HEK293T (cell line): ENCODE results near the gene NFASC.
A peak's percentile ranks its signal among the peaks of the same experiment; 100 is the strongest.

Experiments
- CTCF ChIA-PET: fragments of 350-600 bp; formaldehyde crosslinking; extraction: SDS; loops from one replicate; lab custom pipeline; 2021; ENCODE audit warnings: antibody characterized with exemption, inconsistent platforms; lab: Yijun Ruan, JAX
- POLR2A ChIA-PET: fragments of 350-600 bp; formaldehyde crosslinking; extraction: SDS; loops from one replicate; lab custom pipeline; 2020; ENCODE audit warnings: antibody characterized with exemption, inconsistent platforms; lab: Yijun Ruan, JAX
- DNase-seq: peaks from one replicate; pipeline ENCODE4 v3.0.0; 2012; ENCODE audit warnings: mixed read lengths; ENCODE audit errors: extremely low spot score
- ARNT ChIP-seq: fragments of 450-650 bp; IDR thresholded peaks from 2 replicates; pipeline ENCODE4 v1.6.1; 2017; ENCODE audit warnings: mild to moderate bottlenecking
- BHLHE40 ChIP-seq: fragments of 450-650 bp; IDR thresholded peaks from 2 replicates; pipeline ENCODE4 v1.6.1; 2016; ENCODE audit warnings: mild to moderate bottlenecking, moderate library complexity, borderline replicate concordance
- CTBP1 ChIP-seq: fragments of 450-650 bp; IDR thresholded peaks from 2 replicates; pipeline ENCODE4 v1.6.1; 2016; ENCODE audit warnings: borderline replicate concordance
- ELF4 ChIP-seq: fragments of 450-650 bp; IDR thresholded peaks from 2 replicates; pipeline ENCODE4 v1.6.1; 2017; ENCODE audit warnings: antibody characterized with exemption
- FOXA1 ChIP-seq: fragments of 450-650 bp; IDR thresholded peaks from 2 replicates; pipeline ENCODE4 v1.6.1; 2016; ENCODE audit warnings: mild to moderate bottlenecking
- FOXK2 ChIP-seq: fragments of 450-650 bp; IDR thresholded peaks from 2 replicates; pipeline ENCODE4 v1.6.1; 2016; ENCODE audit warnings: mild to moderate bottlenecking
- FOXM1 ChIP-seq: fragments of 450-650 bp; IDR thresholded peaks from 2 replicates; pipeline ENCODE4 v1.6.1; 2017; ENCODE audit warnings: mild to moderate bottlenecking, borderline replicate concordance
- HDGF ChIP-seq: fragments of 450-650 bp; IDR thresholded peaks from 2 replicates; pipeline ENCODE4 v1.6.1; 2017; ENCODE audit warnings: antibody characterized with exemption, borderline replicate concordance
- L3MBTL2 ChIP-seq: fragments of 450-650 bp; conservative IDR thresholded peaks from 2 replicates; pipeline ENCODE4 v1.6.1; 2016; ENCODE audit warnings: mild to moderate bottlenecking
- LEF1 ChIP-seq: fragments of 450-650 bp; IDR thresholded peaks from 2 replicates; pipeline ENCODE4 v1.6.1; 2017; ENCODE audit warnings: mild to moderate bottlenecking, borderline replicate concordance
- NFRKB ChIP-seq: fragments of 450-650 bp; IDR thresholded peaks from 2 replicates; pipeline ENCODE4 v1.6.1; 2016; ENCODE audit warnings: mild to moderate bottlenecking, moderate library complexity
- PKNOX1 ChIP-seq: fragments of 450-650 bp; IDR thresholded peaks from 2 replicates; pipeline ENCODE4 v1.6.1; 2016
- SP1 ChIP-seq: fragments of 450-650 bp; IDR thresholded peaks from 2 replicates; pipeline ENCODE4 v1.6.1; 2017
- SUZ12 ChIP-seq: fragments of 450-650 bp; IDR thresholded peaks from 2 replicates; pipeline ENCODE4 v1.6.1; 2016; ENCODE audit warnings: mild to moderate bottlenecking
- TARDBP ChIP-seq: fragments of 450-650 bp; IDR thresholded peaks from 2 replicates; pipeline ENCODE4 v1.6.1; 2016
- ZNF384 ChIP-seq: fragments of 450-650 bp; IDR thresholded peaks from 2 replicates; pipeline ENCODE4 v1.6.1; 2016

Gene NFASC

GRCh38 chr1:204989266-204990058 lies 118.8 kb downstream of the NFASC start:
- peak; percentile 95 for DNase-seq
- CTCF ChIA-PET: interaction anchor here (0.6 to 7.6 kb wide), 21 partner anchors 8 to 283 kb away, joined by 3 to 92 read pairs (median 4); no protein-coding TSS in a partner anchor
- POLR2A ChIA-PET: interaction anchor here (3.0 kb wide), 1 partner anchor 72 kb away, joined by 12 read pairs; no protein-coding TSS in a partner anchor
- no peak; the same call in 1 of the 2 replicates for TF ChIP-seq PKNOX1
- TF ChIP-seq ARNT: no peak

- ChIA-PET CTCF (interaction anchor here (0.6 to 7.6 kb wide), 14 partner anchors 8 to 282 kb away, joined by 3 to 92 read pairs (median 4); no protein-coding TSS in a partner anchor), POLR2A (interaction anchor here (3.0 kb wide), 1 partner anchor 72 kb away, joined by 12 read pairs; no protein-coding TSS in a partner anchor)
- TF ChIP-seq SP1 (no peak), FOXA1 (no peak)
- DNase-seq: peak; percentile 41
Observed at GRCh38 chr1:204990059-204990664, 119.5 kb downstream of the NFASC start.

- POLR2A ChIA-PET: no interaction called here
- CTCF ChIA-PET: interaction anchor here (7.6 kb wide), 1 partner anchor 71 kb away, joined by 92 read pairs; no protein-coding TSS in a partner anchor
- TF ChIP-seq CTBP1 (no peak), PKNOX1 (no peak), FOXM1 (no peak), NFRKB (no peak), FOXA1 (no peak), ELF4 (no peak), HDGF (no peak), FOXK2 (no peak), ZNF384 (no peak), ARNT (no peak)
- no peak for DNase-seq
Observed at GRCh38 chr1:204990721-204991341, 120.2 kb downstream of the NFASC start.

GRCh38 chr1:204991342-204991844 lies 120.7 kb downstream of the NFASC start:
- no peak for TF ChIP-seq FOXK2
- DNase-seq: no peak
- ChIA-PET POLR2A (no interaction called here), CTCF (interaction anchor here (0.6 to 7.6 kb wide), 2 partner anchors 11 to 71 kb away, joined by 3 to 92 read pairs; no protein-coding TSS in a partner anchor)

GRCh38 chr1:204992201-204992997 lies 121.7 kb downstream of the NFASC start:
- no peak for TF ChIP-seq FOXM1
- no peak for TF ChIP-seq FOXA1
- TF ChIP-seq L3MBTL2: no peak
- TF ChIP-seq LEF1: no peak
- TF ChIP-seq PKNOX1: no peak
- TF ChIP-seq SUZ12: no peak
- TF ChIP-seq TARDBP: no peak
- no peak for TF ChIP-seq NFRKB
- TF ChIP-seq SP1: no peak
- TF ChIP-seq CTBP1: no peak
- no peak for TF ChIP-seq HDGF
- no peak for TF ChIP-seq ARNT
- TF ChIP-seq BHLHE40: no peak
- no peak for TF ChIP-seq ELF4
- no peak for TF ChIP-seq FOXK2
- TF ChIP-seq ZNF384: no peak
- DNase-seq: no peak
- ChIA-PET CTCF (interaction anchor here (0.9 to 7.6 kb wide), 2 partner anchors 70 to 200 kb away, joined by 3 to 92 read pairs; no protein-coding TSS in a partner anchor), POLR2A (no interaction called here)

- DNase-seq: no peak
- POLR2A ChIA-PET: no interaction called here
- CTCF ChIA-PET: interaction anchor here (0.9 to 7.6 kb wide), 2 partner anchors 69 to 201 kb away, joined by 3 to 92 read pairs; no protein-coding TSS in a partner anchor
- TF ChIP-seq ZNF384: no peak
- TF ChIP-seq SUZ12: no peak
- no peak for TF ChIP-seq LEF1
- no peak for TF ChIP-seq HDGF
- no peak for TF ChIP-seq CTBP1
- no peak for TF ChIP-seq ELF4
- TF ChIP-seq PKNOX1: no peak
- TF ChIP-seq NFRKB: no peak
Observed at GRCh38 chr1:204992998-204993314, 122.3 kb downstream of the NFASC start.
